ENCODE data around the gene SUPV3L1. TPM values are rescaled to one million over a fixed set of nuclear protein-coding genes. Genes with fewer than 3 reads are reported as not detected.
"Not testable (repeated sequence)": the region's sequence is repeated elsewhere in the genome, so short reads cannot be mapped to it uniquely, and the experiment has no call there.

SUPV3L1 gene
- total and polyA plus RNA-seq, 9 donors, result 21.7 to 39.8 (median 28.4) TPM

DNA sequence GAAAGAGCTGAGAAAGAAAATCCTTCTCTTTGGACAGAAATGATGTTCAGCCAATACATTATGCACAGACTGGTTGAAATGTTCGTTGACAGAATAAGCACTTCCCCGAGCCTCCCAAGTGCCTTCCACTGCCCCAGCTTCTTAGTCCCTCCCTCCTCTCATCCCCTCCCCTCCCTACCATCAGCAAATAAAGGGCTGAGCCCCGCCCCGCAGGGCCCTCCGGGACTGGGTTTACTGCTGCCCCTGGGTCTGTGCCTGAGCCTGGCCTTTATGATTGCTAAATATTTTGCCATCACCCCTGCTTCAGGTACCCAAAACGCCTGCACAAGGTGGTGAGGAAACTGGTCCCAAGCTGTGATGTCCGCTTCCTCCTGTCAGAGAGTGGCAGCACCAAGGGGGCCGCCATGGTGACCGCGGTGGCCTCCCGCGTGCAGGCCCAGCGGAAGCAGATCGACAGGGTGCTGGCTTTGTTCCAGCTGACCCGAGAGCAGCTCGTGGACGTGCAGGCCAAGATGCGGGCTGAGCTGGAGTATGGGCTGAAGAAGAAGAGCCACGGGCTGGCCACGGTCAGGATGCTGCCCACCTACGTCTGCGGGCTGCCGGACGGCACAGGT lies 68.2 kb downstream of the SUPV3L1 start:
- no peak overlapping the region for H3K27ac ChIP-seq
- intact Hi-C loops (cut with DNase I), result no loop called here
- no peaks in the 10 kb centered on the region for H3K36me3 ChIP-seq
- no peaks in the 10 kb centered on the region for H3K27me3 ChIP-seq
- TF ChIP-seq, protein P1, sequence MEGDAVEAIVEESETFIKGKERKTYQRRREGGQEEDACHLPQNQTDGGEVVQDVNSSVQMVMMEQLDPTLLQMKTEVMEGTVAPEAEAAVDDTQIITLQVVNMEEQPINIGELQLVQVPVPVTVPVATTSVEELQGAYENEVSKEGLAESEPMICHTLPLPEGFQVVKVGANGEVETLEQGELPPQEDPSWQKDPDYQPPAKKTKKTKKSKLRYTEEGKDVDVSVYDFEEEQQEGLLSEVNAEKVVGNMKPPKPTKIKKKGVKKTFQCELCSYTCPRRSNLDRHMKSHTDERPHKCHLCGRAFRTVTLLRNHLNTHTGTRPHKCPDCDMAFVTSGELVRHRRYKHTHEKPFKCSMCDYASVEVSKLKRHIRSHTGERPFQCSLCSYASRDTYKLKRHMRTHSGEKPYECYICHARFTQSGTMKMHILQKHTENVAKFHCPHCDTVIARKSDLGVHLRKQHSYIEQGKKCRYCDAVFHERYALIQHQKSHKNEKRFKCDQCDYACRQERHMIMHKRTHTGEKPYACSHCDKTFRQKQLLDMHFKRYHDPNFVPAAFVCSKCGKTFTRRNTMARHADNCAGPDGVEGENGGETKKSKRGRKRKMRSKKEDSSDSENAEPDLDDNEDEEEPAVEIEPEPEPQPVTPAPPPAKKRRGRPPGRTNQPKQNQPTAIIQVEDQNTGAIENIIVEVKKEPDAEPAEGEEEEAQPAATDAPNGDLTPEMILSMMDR (IDR thresholded peaks at IDR 0.05), result no peak
- TF ChIP-seq POLR2A (IDR thresholded peaks at IDR 0.05) (no peak), EP300 (IDR thresholded peaks at IDR 0.05) (no peak)
- no peak for DNase-seq
- no peaks in the 10 kb centered on the region for H3K9me3 ChIP-seq
- H3K4me3 ChIP-seq, result no peak overlapping the region
- H3K4me1 ChIP-seq (ENCODE audit: insufficient read depth), result no peaks in the 10 kb centered on the region
- 85 to 87% (median 86%) methylated on average over 24 of the region's 24 CpGs for WGBS, 3 donors

DNA sequence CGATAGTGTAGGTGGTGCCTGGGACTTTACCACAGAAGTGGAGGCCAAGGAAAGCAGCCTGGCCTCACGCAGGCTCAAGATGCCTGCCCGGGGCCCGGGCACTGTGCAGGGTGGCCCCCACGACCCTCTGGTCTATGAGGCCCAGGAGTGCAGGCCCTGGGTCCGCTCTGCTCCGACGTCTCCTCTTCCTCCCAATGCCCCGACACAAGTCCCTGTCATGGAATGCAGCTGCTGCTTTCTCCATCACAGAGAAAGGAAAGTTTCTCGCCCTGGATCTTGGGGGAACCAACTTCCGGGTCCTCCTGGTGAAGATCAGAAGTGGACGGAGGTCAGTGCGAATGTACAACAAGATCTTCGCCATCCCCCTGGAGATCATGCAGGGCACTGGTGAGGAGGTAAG lies 70.0 kb downstream of the SUPV3L1 start:
- no peaks in the 10 kb centered on the region for H3K9me3 ChIP-seq
- no peaks in the 10 kb centered on the region for H3K4me1 ChIP-seq (ENCODE audit: insufficient read depth)
- H3K27me3 ChIP-seq, result no peaks in the 10 kb centered on the region
- H3K36me3 ChIP-seq, result no peaks in the 10 kb centered on the region
- H3K27ac ChIP-seq, result no peak overlapping the region
- DNase-seq, result no peak
- H3K4me3 ChIP-seq, result no peak overlapping the region
- TF ChIP-seq EP300 (IDR thresholded peaks at IDR 0.05) (no peak), POLR2A (IDR thresholded peaks at IDR 0.05) (no peak)
- TF ChIP-seq, protein P1 (IDR thresholded peaks at IDR 0.05), result no peak
- 92 to 98% (median 94%) methylated on average over 14 of the region's 14 CpGs for whole genome bisulfite sequencing, 3 donors
- intact Hi-C loops (cut with DNase I), result no loop called here

DNA sequence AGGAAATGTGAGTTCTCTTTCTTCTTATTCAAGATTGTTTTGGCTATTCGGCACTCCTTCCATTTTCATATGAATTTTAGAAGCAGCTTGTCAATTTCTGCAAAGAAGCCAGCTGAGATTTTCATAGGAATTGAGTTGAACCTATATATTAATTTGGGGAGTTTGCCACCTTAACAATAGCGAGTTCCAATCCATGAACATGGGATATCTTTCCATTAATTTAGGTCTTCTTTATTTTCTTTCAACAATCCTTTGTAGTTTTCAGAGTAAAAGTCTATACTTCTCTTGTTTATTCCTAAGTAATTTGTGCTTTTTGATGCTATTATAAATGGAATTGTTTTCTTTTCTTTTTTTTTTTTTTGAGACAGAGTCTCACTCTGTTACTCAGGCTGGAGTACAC lies 71.4 kb downstream of the SUPV3L1 start:
- H3K9me3 ChIP-seq; intact Hi-C loops (cut with DNase I); H3K4me1 ChIP-seq (ENCODE audit: insufficient read depth); DNase-seq; H3K27me3 ChIP-seq; H3K27ac ChIP-seq; H3K36me3 ChIP-seq; H3K4me3 ChIP-seq: not testable (repeated sequence)
- WGBS, 3 donors, result 93 to 100% (median 96%) methylated on average over 2 of the region's 2 CpGs

DNA sequence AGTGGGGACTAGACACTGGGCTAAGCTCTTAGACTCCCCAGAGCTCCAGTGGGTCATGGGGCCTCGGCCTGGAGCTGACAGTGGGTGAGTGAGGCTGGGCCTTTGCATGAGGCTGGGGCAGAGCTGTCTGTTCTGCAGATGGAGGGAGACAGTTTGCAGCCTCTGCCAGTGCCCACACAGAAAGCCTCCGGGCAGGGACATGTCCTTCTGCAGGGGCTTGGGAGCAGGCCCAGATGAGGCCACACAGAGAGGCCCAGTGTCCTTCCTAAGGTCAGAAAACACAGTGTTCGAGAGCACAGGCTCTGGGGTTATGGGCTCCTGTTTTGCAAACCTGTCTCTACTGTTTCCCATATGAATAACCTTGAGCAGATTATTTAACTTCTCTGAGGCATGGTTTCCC lies 73.1 kb downstream of the SUPV3L1 start:
- WGBS, 3 donors, result 56 to 85% (median 70%) methylated on average over 3 of the region's 3 CpGs
- Histone ChIP-seq H3K36me3 (no peaks in the 10 kb centered on the region), H3K4me1 (ENCODE audit: insufficient read depth) (no peaks in the 10 kb centered on the region), H3K9me3 (no peaks in the 10 kb centered on the region), H3K27me3 (no peaks in the 10 kb centered on the region), H3K4me3 (no peak overlapping the region), H3K27ac (no peak overlapping the region)
- TF ChIP-seq EP300 (IDR thresholded peaks at IDR 0.05) (no peak), POLR2A (IDR thresholded peaks at IDR 0.05) (no peak)
- TF ChIP-seq, protein P1 (IDR thresholded peaks at IDR 0.05), result no peak
- intact Hi-C loops (cut with DNase I), result no loop called here
- DNase-seq, result no peak

DNA sequence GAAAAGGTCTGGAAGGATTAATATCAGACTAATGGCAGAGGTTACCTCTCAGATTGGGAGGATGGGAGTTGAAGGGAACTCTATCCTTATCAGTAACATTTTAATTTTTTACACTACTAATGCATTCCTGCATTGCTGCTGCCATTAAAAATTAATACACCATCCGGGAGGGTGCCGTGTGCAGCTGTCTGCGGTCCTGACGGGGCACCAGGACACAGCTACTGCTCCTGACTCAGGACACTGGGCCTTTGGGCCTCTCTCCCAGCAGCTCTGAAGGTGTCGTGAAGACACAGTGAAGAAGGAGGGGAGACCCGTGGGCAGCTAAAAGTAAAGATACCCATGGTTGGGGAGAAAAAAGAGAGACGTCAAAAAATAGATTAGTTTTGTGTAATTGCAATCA lies 74.8 kb downstream of the SUPV3L1 start:
- intact Hi-C loops (cut with DNase I), result no loop called here
- TF ChIP-seq EP300 (IDR thresholded peaks at IDR 0.05) (no peak), POLR2A (IDR thresholded peaks at IDR 0.05) (no peak)
- TF ChIP-seq, protein P1 (IDR thresholded peaks at IDR 0.05), result no peak
- Histone ChIP-seq H3K36me3 (no peaks in the 10 kb centered on the region), H3K27ac (no peak overlapping the region), H3K4me3 (no peak overlapping the region), H3K9me3 (no peaks in the 10 kb centered on the region), H3K27me3 (no peaks in the 10 kb centered on the region), H3K4me1 (ENCODE audit: insufficient read depth) (no peaks in the 10 kb centered on the region)
- WGBS, 3 donors, result 64 to 74% (median 72%) methylated on average over 7 of the region's 7 CpGs
- DNase-seq, result no peak

Other genes starting within 250 kb of the SUPV3L1 start
- gene DDX21, start 224.1 kb upstream of the SUPV3L1 start, total RNA-seq, result 10 to 100 TPM; 26.5 to 77.0 (median 41.4) TPM
- 10 to 100 TPM; 16.0 to 30.0 TPM for gene DDX21, start 224.1 kb upstream of the SUPV3L1 start, polyA plus RNA-seq
- gene KIFBP, start 191.4 kb upstream of the SUPV3L1 start, total RNA-seq, result 10 to 100 TPM; 21.2 to 29.2 (median 26.7) TPM
- gene KIFBP, start 191.4 kb upstream of the SUPV3L1 start, polyA plus RNA-seq, result 10 to 100 TPM; 15.7 to 59.2 TPM
- gene SRGN, start 92.1 kb upstream of the SUPV3L1 start, total RNA-seq, result 10 to 100 TPM; 22.0 to 95.2 (median 36.0) TPM
- gene SRGN, start 92.1 kb upstream of the SUPV3L1 start, polyA plus RNA-seq, result 100 to 1,000 TPM in 1 of 2 donors, 10 to 100 TPM in 1; 67.3 to 107 TPM
- 10 to 100 TPM; 21.3 to 52.4 (median 44.1) TPM for gene VPS26A, start 56.1 kb upstream of the SUPV3L1 start, total RNA-seq
- gene VPS26A, start 56.1 kb upstream of the SUPV3L1 start, polyA plus RNA-seq, result 10 to 100 TPM; 27.8 to 65.4 TPM
- 1 to 10 TPM in 2 of 7 donors, under 1 TPM in 3, not detected in 2; 0.83 to 6.4 (median 0.94) TPM for gene HKDC1, start 40.1 kb downstream of the SUPV3L1 start, total RNA-seq
- 1 to 10 TPM in 1 of 2 donors, under 1 TPM in 1; 0.01 to 1.1 TPM for gene HKDC1, start 40.1 kb downstream of the SUPV3L1 start, polyA plus RNA-seq
- gene HK1, start 98.3 kb downstream of the SUPV3L1 start, total RNA-seq, result 10 to 100 TPM; 12.8 to 40.2 (median 35.8) TPM
- 10 to 100 TPM; 19.9 to 63.1 TPM for gene HK1, start 98.3 kb downstream of the SUPV3L1 start, polyA plus RNA-seq
- 1 to 10 TPM; 1.0 to 6.2 (median 2.2) TPM for gene TACR2, start 236.7 kb downstream of the SUPV3L1 start, total RNA-seq
- 1 to 10 TPM; 1.4 to 2.5 TPM for gene TACR2, start 236.7 kb downstream of the SUPV3L1 start, polyA plus RNA-seq

All from ovary (tissue), 9 donors.